ENCODE measurements around the gene NECTIN1. TPM values are rescaled to one million over a fixed set of nuclear protein-coding genes. Genes with fewer than 3 reads are reported as not detected.

Gene NECTIN1
- total RNA-seq, 2 experiments from 2014 or later, result 1.5 TPM

DNA sequence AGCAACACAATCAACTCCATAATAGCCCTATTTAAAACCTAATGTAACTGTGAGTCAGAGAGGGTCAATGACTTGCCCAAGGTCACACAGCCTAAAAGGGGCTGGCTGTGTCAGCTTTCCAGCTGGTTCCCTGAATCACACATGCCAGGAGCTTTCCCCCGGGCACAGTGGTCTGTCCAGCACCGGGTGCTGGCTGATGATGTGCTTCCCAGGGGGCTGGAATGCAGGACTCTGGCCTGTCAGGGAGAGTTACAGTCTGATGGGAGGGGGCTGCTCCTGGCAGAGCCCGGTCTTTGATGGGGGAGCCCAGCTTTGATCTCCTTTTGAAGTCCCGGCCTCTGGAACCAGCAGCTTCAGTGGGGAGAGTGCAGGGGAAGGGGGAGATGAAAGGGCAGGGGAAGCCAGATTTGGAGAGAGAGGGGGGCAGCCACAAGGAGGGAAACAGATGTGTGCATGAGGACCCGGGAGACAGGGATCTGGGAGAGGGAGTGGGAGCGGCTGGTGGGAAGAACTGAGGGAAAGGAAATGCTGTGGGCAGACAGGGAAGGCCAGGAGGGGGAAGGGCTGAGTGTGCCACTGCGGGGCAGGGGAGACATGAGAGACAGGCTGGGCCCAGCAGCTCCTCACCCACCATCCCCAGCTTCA is 102.7 kb downstream of the NECTIN1 start:
- H3K9me3 Mint-ChIP-seq, result no peaks in the 10 kb centered on the region
- DNase-seq, result no peak
- no peak overlapping the region for H3K27ac Mint-ChIP-seq

GRCh38 chr11:119625206-119625978 is 103.6 kb downstream of the NECTIN1 start:
- POLR2A ChIA-PET, result no interaction called here
- Mint-ChIP-seq H3K4me3 (no peak overlapping the region), H3K4me1 (no peaks in the 10 kb centered on the region), H3K27me3 (peaks cover 4% of the 10 kb centered on the region), H3K36me3 (no peaks in the 10 kb centered on the region), H3K27ac (no peak overlapping the region), H3K9me3 (no peaks in the 10 kb centered on the region)
- ATAC-seq (ENCODE audit: low read depth), result no peak
- DNase-seq, result no peak

More for the DNA sequence above, 102.7 kb downstream of the NECTIN1 start:
- Mint-ChIP-seq H3K4me3 (no peak overlapping the region), H3K4me1 (no peaks in the 10 kb centered on the region), H3K27me3 (peaks cover 4% of the 10 kb centered on the region), H3K36me3 (no peaks in the 10 kb centered on the region)
- POLR2A ChIA-PET, result no interaction called here
- ATAC-seq (ENCODE audit: low read depth), result no peak

DNA sequence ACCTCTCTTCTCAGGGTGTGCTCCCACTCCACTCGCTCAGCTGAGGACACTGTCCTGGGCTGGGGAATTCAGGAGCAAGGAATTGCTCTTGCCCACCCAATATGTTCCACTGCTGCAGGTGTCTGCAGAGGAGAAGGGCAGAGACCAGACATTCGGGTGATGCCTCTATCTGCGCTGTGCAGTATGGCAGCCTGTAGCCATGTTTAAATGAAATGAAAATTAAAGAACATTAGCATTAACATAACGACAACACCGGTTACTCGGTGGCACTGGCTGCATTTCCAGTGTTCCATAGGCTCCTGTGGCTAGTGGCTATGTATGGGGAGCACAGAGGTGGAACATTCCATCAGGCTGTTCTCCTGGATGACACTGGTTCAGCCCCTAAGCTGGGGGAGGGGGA is 104.4 kb downstream of the NECTIN1 start:
- H3K36me3 Mint-ChIP-seq, result no peaks in the 10 kb centered on the region
- POLR2A ChIA-PET, result no interaction called here
- ATAC-seq (ENCODE audit: low read depth) (no peak), DNase-seq (no peak)
- H3K4me3 Mint-ChIP-seq, result no peak overlapping the region
- no peaks in the 10 kb centered on the region for H3K9me3 Mint-ChIP-seq
- peaks cover 8% of the 10 kb centered on the region for H3K27me3 Mint-ChIP-seq
- no peaks in the 10 kb centered on the region for H3K4me1 Mint-ChIP-seq
- no peak overlapping the region for H3K27ac Mint-ChIP-seq

- POLR2A ChIA-PET, result no interaction called here
- H3K36me3 Mint-ChIP-seq, result no peaks in the 10 kb centered on the region
- no peaks in the 10 kb centered on the region for H3K9me3 Mint-ChIP-seq
- DNase-seq, result no peak
- peaks cover 10% of the 10 kb centered on the region for H3K27me3 Mint-ChIP-seq
- no peak overlapping the region for H3K27ac Mint-ChIP-seq
- no peak for ATAC-seq (ENCODE audit: low read depth)
- H3K4me3 Mint-ChIP-seq, result no peak overlapping the region
- no peaks in the 10 kb centered on the region for H3K4me1 Mint-ChIP-seq
Observed at GRCh38 chr11:119624102-119624615, 104.8 kb downstream of the NECTIN1 start.

GRCh38 chr11:119623682-119624081 is 105.3 kb downstream of the NECTIN1 start:
- Mint-ChIP-seq H3K36me3 (no peaks in the 10 kb centered on the region), H3K4me3 (no peak overlapping the region), H3K27me3 (peaks cover 11% of the 10 kb centered on the region), H3K27ac (no peak overlapping the region), H3K9me3 (no peaks in the 10 kb centered on the region), H3K4me1 (no peaks in the 10 kb centered on the region)
- DNase-seq, result no peak
- POLR2A ChIA-PET, result no interaction called here
- no peak for ATAC-seq (ENCODE audit: low read depth)

DNA sequence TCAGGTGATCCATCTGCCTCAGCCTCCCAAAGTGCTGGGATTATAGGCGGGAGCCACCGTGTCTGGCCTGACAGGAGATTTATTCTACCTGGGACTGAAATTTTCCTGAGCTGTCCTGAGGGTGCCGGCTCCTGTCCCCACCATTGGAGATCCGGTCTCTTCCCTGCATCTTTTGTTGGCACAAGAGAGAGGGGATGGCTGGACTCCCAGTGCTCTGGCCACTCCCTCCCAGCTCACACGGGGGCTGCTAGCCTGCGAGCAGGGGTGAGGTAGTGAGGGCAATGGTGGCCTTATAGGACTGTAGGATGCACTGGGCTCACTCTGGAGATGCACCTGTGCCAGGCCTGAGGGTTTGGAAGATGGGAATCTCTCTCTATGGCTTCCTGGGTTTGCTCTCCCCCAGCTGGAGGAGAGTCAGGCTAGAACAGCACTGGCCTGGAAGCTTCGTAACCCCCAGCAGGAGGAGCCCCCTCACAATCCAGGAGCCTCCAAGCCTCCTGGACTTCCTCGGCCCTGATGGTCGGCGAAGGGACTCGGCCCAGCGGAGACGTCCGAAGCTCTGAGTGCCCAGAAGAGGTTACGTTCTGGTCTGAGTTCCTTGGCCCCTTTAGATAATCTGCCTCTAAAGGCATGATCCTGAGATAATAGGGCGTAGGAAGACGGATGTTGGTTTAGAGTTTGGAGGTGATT is 106.4 kb downstream of the NECTIN1 start:
- Mint-ChIP-seq H3K9me3 (no peaks in the 10 kb centered on the region), H3K27ac (no peak overlapping the region), H3K4me3 (no peak overlapping the region), H3K36me3 (no peaks in the 10 kb centered on the region), H3K4me1 (peaks cover 2% of the 10 kb centered on the region), H3K27me3 (peaks cover 14% of the 10 kb centered on the region)
- ATAC-seq (ENCODE audit: low read depth), result no peak
- POLR2A ChIA-PET, result no interaction called here
- DNase-seq, result no peak

DNA sequence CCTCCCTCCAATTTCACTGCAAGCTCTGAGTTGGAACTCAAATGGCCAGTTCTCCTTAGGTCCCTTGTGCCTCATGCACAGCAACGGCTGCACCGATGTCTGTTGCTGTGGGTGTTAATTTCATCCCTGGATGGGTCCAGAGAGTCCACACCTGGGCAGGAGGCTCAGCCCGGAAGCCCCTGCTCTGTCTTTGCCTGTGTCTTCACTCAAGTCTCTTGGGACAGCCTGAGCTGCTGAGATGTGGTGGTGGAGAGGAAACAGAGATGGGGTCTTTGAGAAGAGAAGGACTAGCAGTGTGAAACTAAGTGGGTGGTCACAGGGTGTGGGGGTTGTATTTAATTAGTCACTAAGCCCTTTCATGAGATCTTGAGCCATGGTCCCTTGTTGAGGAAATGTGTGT is 109.3 kb downstream of the NECTIN1 start:
- Mint-ChIP-seq H3K27me3 (peaks cover 10% of the 10 kb centered on the region), H3K36me3 (no peaks in the 10 kb centered on the region), H3K9me3 (no peaks in the 10 kb centered on the region), H3K27ac (no peak overlapping the region), H3K4me1 (peaks cover 4% of the 10 kb centered on the region), H3K4me3 (no peak overlapping the region)
- ATAC-seq (ENCODE audit: low read depth) (no peak), DNase-seq (no peak)
- POLR2A ChIA-PET, result no interaction called here

GRCh38 chr11:119618208-119618909 is 110.6 kb downstream of the NECTIN1 start:
- no peak overlapping the region for H3K27ac Mint-ChIP-seq
- peaks cover 10% of the 10 kb centered on the region for H3K27me3 Mint-ChIP-seq
- ATAC-seq (ENCODE audit: low read depth), result no peak
- H3K9me3 Mint-ChIP-seq, result no peaks in the 10 kb centered on the region
- H3K36me3 Mint-ChIP-seq, result no peaks in the 10 kb centered on the region
- peaks cover 4% of the 10 kb centered on the region for H3K4me1 Mint-ChIP-seq
- no peak for DNase-seq
- POLR2A ChIA-PET, result no interaction called here
- no peak overlapping the region for H3K4me3 Mint-ChIP-seq

DNA sequence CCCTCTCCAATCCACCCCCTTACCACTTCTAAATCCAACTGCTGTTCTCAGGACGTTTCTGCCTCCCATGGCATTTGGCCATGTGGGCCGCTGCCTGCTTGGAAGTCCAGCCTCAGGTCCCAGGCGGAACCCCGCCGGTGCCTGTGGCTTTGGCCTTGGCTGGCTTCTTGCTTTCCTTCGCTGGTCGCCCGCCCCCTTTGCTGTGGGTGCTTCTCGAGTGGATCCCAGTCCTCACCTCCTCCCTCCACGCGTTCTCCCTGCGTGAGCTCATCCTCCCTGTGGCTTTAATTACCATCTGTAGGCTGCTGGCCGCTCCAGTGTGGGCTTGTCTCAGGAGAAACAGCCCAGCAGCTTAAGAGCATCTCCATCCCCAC is 111.7 kb downstream of the NECTIN1 start:
- POLR2A ChIA-PET, result no interaction called here
- DNase-seq, result no peak
- Mint-ChIP-seq H3K27ac (no peak overlapping the region), H3K4me3 (no peak overlapping the region), H3K4me1 (peaks cover 4% of the 10 kb centered on the region), H3K27me3 (peaks cover 10% of the 10 kb centered on the region), H3K9me3 (no peaks in the 10 kb centered on the region), H3K36me3 (no peaks in the 10 kb centered on the region)
- no peak for ATAC-seq (ENCODE audit: low read depth)

GRCh38 chr11:119616586-119617339 is 112.2 kb downstream of the NECTIN1 start:
- Mint-ChIP-seq H3K4me1 (peaks cover 4% of the 10 kb centered on the region), H3K4me3 (no peak overlapping the region), H3K36me3 (no peaks in the 10 kb centered on the region), H3K27me3 (peaks cover 12% of the 10 kb centered on the region), H3K27ac (no peak overlapping the region), H3K9me3 (no peaks in the 10 kb centered on the region)
- no peak for DNase-seq
- POLR2A ChIA-PET, result no interaction called here
- no peak for ATAC-seq (ENCODE audit: low read depth)

DNA sequence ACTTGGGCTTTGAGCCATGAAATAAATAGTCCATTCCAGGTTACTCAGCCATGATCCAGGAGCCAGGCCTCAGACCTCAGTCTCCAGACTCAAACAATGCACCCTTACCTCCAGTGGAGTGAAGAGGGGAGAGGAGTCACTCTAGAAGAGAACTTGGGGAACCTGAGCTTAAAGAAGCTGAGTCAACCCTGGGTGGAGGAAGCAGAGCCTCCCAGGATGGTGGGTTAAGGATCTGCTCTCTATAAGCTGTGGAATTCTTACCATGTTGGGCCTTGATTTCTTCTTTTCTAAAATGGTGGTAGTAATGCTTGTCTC is 113.2 kb downstream of the NECTIN1 start:
- Mint-ChIP-seq H3K4me3 (no peak overlapping the region), H3K36me3 (no peaks in the 10 kb centered on the region), H3K27me3 (peaks cover 13% of the 10 kb centered on the region), H3K9me3 (no peaks in the 10 kb centered on the region), H3K27ac (no peak overlapping the region), H3K4me1 (peaks cover 4% of the 10 kb centered on the region)
- DNase-seq (no peak), ATAC-seq (ENCODE audit: low read depth) (no peak)
- POLR2A ChIA-PET, result no interaction called here

DNA sequence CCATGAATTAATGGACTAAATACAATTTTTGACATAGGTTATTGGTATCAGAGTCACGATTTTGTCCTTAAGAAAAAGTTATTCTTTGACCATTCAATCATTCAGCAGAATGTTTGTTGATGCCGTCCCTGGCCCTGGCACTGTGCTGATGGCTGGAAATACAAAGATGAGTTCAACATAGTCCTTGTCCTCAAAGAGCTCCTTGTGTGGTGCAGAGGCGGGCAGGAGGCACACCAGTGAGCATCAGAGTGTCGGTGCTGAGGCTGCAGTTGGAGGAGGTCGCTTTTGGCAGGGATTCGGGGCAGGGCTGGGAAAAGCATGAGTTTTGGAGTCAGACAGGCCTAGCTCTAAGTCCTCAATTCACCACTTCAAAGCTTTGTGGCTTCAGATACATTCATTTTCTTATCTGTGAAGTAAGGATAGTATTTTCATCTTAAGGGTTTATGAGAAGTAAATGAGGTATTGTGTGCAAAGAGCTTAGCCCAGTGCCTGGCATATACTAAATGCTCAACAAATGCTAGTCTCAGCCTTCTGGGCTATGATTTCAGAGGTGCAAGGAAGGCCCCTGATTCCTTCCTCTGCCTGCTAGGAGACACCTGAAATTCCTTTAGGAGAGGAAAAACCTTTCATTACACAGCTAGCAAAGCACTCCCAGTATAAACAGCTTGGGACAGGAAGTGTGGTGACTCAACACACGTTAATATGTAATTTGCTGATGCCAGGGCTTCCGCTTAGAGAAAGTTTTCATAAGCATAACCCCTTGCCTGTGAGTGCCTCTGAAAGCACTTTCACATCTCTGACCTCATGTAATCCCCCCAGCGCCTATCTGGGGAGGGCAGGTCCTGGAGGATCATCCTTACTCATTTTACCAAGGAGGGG is 113.8 kb downstream of the NECTIN1 start:
- no peak overlapping the region for H3K27ac Mint-ChIP-seq
- H3K9me3 Mint-ChIP-seq, result no peaks in the 10 kb centered on the region
- H3K4me1 Mint-ChIP-seq, result peaks cover 4% of the 10 kb centered on the region
- no peak overlapping the region for H3K4me3 Mint-ChIP-seq
- no peaks in the 10 kb centered on the region for H3K36me3 Mint-ChIP-seq
- DNase-seq (no peak), ATAC-seq (ENCODE audit: low read depth) (no peak)
- peaks cover 13% of the 10 kb centered on the region for H3K27me3 Mint-ChIP-seq
- POLR2A ChIA-PET, result no interaction called here

Data from activated naive CD8-positive, alpha-beta T cell treated with anti-CD3 and anti-CD28 coated beads, Interleukin-2, amount 10 ng/mL, durations not matched to agents 7 days and 5 days (primary cell).